Measurements from ENCODE around the gene IFITM1.

DNA sequence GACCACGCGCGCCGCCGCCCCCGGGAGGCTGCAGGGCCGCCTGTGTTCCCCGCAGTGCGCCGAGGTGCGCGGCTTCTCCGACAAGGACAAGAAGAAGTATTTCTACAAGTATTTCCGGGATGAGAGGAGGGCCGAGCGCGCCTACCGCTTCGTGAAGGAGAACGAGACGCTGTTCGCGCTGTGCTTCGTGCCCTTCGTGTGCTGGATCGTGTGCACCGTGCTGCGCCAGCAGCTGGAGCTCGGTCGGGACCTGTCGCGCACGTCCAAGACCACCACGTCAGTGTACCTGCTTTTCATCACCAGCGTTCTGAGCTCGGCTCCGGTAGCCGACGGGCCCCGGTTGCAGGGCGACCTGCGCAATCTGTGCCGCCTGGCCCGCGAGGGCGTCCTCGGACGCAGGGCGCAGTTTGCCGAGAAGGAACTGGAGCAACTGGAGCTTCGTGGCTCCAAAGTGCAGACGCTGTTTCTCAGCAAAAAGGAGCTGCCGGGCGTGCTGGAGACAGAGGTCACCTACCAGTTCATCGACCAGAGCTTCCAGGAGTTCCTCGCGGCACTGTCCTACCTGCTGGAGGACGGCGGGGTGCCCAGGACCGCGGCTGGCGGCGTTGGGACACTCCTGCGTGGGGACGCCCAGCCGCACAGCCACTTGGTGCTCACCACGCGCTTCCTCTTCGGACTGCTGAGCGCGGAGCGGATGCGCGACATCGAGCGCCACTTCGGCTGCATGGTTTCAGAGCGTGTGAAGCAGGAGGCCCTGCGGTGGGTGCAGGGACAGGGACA lies 32.9 kb upstream of the IFITM1 start:
- TF ChIP-seq CTCF (IDR thresholded peaks at IDR 0.05) (no peak), EP300 (IDR thresholded peaks at IDR 0.05) (no peak)
